K562 (cell line): ENCODE results near the gene COMMD10. TPM values are rescaled to one million over a fixed set of nuclear protein-coding genes. Genes with fewer than 3 reads are reported as not detected.
A peak's percentile ranks its signal among the peaks of the same experiment; 100 is the strongest.

Experiments used
- ARHGAP35 ChIP-seq: fragments of 450-650 bp; IDR thresholded peaks from 2 replicates; pipeline ENCODE4 v1.6.1; 2018; ENCODE audit not compliant: partially characterized antibody
- BCL6 ChIP-seq: fragments of 250-450 bp; sonication (Bioruptor Pico); IDR thresholded peaks from 2 replicates; pipeline ENCODE4 v1.4.0; 2020
- E2F3 ChIP-seq: fragments of 250-450 bp; sonication (Bioruptor Pico); IDR thresholded peaks from 2 replicates; pipeline ENCODE4 v1.4.0; 2020; ENCODE audit warnings: mild to moderate bottlenecking
- FOXJ3 ChIP-seq: sonication (generic); formaldehyde crosslinking; IDR thresholded peaks from 2 replicates; pipeline ENCODE4 v1.4.0; 2020; ENCODE audit warnings: mild to moderate bottlenecking, missing genetic modification reagents
- GTF2A2 ChIP-seq: IDR thresholded peaks from 2 replicates; pipeline ENCODE4 v1.6.1; 2016; ENCODE audit warnings: mild to moderate bottlenecking, missing genetic modification characterization, missing compliant biosample characterization
- MCM5 ChIP-seq: fragments of 450-650 bp; IDR thresholded peaks from 2 replicates; pipeline ENCODE4 v1.6.1; 2016; ENCODE audit warnings: low read depth
- NFIC ChIP-seq: fragments of 450-650 bp; IDR thresholded peaks from 2 replicates; pipeline ENCODE4 v1.6.1; 2017; ENCODE audit warnings: mild to moderate bottlenecking, inconsistent platforms
- RBM25 ChIP-seq: fragments of 200-400 bp; formaldehyde crosslinking; IDR thresholded peaks from 2 replicates; pipeline ENCODE4 v1.6.1; 2018; ENCODE audit warnings: low read length, low read depth, moderate library complexity; ENCODE audit not compliant: severe bottlenecking
- YBX1 ChIP-seq: fragments of 450-650 bp; IDR thresholded peaks from 2 replicates; pipeline ENCODE4 v1.7.1; 2016; ENCODE audit warnings: mild to moderate bottlenecking
- ZNF444 ChIP-seq: fragments of 250-450 bp; sonication (Bioruptor Pico); IDR thresholded peaks from 2 replicates; pipeline ENCODE4 v1.4.0; 2020; ENCODE audit warnings: mild to moderate bottlenecking, moderate library complexity
- ZNF707 ChIP-seq: fragments of 250-450 bp; sonication (Bioruptor Pico); conservative IDR thresholded peaks from 2 replicates; pipeline ENCODE4 v1.8.0; 2022; ENCODE audit warnings: inconsistent platforms, mild to moderate bottlenecking, moderate library complexity
- ZNF75A ChIP-seq: fragments of 450-650 bp; formaldehyde crosslinking; IDR thresholded peaks from 2 replicates; pipeline ENCODE4 v1.4.0; 2020; ENCODE audit warnings: mild to moderate bottlenecking
- ZNF766 ChIP-seq: fragments of 200-800 bp; sonication (Bioruptor generic); conservative IDR thresholded peaks from 2 replicates; pipeline ENCODE4 v1.6.1; 2016; ENCODE audit warnings: missing genetic modification characterization, missing compliant biosample characterization
- ZSCAN29 ChIP-seq: fragments of 450-650 bp; IDR thresholded peaks from 2 replicates; pipeline ENCODE4 v1.6.1; 2017
- polyA plus RNA-seq, 8 experiments: library from polyadenylated mRNA; depleted of rRNA in 4 of 8; stranded (reverse) in 5 of 8; unstranded in 3 of 8; fragments of >200 nt; fragmentation: Nextera tagmentation in 2 of 8; fragmentation: Illumina TruSeq in 1 of 8; extraction: Ambion mirVana in 2 of 8; extraction: Trizol in 1 of 8; gene quantifications; 2 replicates each; pipeline versions ENCODE4 v1.2.1 to v1.2.3, GENCODE V29; 2011 to 2014; ENCODE audit warnings: inconsistent platforms in 1 of 8, missing spikeins in 1 of 8
- total RNA-seq, 7 experiments: library from RNA; depleted of rRNA in 6 of 7; stranded (reverse); fragments of >200 nt in 6 of 7; fragmentation: Illumina TruSeq in 2 of 7; extraction: Trizol in 2 of 7; gene quantifications; 2 replicates each; pipeline versions ENCODE4 v1.2.1 to v1.2.3, GENCODE V29; 2011 to 2021; ENCODE audit warnings: low replicate concordance in 1 of 7
- TF ChIP-seq, protein P1 (sequence below): IDR thresholded peaks from 2 replicates; pipeline ENCODE4 v1.6.1; 2014; ENCODE audit warnings: antibody characterized with exemption
- TF ChIP-seq, protein P2 (sequence below), 2 experiments: IDR thresholded peaks; 2 replicates each; pipeline ENCODE4 v1.6.1; 2012; ENCODE audit warnings: improper control_type of control experiment in 2 of 2, low read depth in 2 of 2, low read length in 2 of 2, borderline replicate concordance in 1 of 2
- TF ChIP-seq, protein P3 (sequence below): sonication (generic); formaldehyde crosslinking; IDR thresholded peaks from 2 replicates; pipeline ENCODE4 v1.8.0; 2022; ENCODE audit warnings: mild to moderate bottlenecking, missing genetic modification reagents

COMMD10 gene
- total and polyA plus RNA-seq, 9 of the 15 experiments (the other 6 are each of a cell fraction or from before 2014, with no cell fraction given): 17.9 to 101 (median 28.0) TPM

DNA sequence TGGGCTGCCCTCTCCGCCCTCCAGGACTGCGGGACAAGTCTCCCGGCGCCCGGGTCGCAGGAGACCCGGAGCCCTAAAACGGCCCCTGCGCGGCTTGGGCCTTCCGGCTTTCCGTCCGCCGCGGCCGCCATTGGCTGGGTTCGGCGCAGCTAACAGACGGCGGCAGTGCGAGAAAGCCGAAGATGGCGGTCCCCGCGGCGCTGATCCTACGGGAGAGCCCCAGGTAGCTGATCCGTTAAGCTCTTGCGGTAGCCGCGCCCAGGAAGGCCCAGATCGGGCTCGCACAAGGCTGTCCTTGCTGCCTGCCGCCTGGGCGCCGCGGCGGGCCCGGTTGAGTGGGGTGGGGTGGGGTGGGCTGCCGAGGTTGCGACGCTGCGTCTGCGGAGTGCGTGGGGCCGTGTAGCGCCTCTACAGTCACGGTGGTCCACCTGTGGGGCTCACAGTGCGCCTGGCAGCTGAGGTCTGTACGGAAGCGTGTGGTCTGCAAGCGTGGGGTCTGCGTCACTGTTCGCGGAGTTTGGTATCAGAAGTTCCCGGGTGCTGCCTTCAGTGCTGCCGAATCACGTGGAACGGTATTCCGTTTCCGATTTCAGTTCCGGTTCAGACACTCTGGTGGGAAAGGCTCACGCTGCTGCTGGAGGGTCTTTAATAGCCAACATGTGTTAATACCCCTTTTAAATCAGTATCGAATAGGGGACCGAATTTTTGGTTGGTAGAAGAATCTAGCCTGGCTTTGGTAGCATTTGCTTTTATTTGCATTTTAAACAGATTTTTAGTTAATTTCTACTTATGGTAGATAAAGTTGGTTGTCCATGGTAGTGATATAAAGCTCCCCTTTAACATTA, at the start of gene COMMD10 (continued):
- TF ChIP-seq ZNF444 (CRISPR knock-in tag): no peak
- TF ChIP-seq, protein P1, sequence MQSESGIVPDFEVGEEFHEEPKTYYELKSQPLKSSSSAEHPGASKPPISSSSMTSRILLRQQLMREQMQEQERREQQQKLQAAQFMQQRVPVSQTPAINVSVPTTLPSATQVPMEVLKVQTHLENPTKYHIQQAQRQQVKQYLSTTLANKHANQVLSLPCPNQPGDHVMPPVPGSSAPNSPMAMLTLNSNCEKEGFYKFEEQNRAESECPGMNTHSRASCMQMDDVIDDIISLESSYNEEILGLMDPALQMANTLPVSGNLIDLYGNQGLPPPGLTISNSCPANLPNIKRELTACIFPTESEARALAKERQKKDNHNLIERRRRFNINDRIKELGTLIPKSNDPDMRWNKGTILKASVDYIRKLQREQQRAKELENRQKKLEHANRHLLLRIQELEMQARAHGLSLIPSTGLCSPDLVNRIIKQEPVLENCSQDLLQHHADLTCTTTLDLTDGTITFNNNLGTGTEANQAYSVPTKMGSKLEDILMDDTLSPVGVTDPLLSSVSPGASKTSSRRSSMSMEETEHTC: peak; percentile 44; the same call in 1 of the 2 replicates
- TF ChIP-seq YBX1: no peak
- TF ChIP-seq RBM25: no peak
- no peak for TF ChIP-seq BCL6 (CRISPR knock-in tag)
- no peak for TF ChIP-seq MCM5
- 0 out of 2 replicates have a peak, but pooled peaks have one; percentile 53 for TF ChIP-seq ZSCAN29
- TF ChIP-seq ZNF766 (CRISPR knock-in tag): no peak
- no peak for TF ChIP-seq GTF2A2 (tag)
- no peak for TF ChIP-seq E2F3 (CRISPR knock-in tag)
- TF ChIP-seq FOXJ3 (CRISPR knock-in tag): no peak
- TF ChIP-seq, protein P2, sequence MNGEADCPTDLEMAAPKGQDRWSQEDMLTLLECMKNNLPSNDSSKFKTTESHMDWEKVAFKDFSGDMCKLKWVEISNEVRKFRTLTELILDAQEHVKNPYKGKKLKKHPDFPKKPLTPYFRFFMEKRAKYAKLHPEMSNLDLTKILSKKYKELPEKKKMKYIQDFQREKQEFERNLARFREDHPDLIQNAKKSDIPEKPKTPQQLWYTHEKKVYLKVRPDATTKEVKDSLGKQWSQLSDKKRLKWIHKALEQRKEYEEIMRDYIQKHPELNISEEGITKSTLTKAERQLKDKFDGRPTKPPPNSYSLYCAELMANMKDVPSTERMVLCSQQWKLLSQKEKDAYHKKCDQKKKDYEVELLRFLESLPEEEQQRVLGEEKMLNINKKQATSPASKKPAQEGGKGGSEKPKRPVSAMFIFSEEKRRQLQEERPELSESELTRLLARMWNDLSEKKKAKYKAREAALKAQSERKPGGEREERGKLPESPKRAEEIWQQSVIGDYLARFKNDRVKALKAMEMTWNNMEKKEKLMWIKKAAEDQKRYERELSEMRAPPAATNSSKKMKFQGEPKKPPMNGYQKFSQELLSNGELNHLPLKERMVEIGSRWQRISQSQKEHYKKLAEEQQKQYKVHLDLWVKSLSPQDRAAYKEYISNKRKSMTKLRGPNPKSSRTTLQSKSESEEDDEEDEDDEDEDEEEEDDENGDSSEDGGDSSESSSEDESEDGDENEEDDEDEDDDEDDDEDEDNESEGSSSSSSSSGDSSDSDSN (IDR thresholded peaks at IDR 0.05; ENCODE audit: borderline replicate concordance in 1 of 2, low read depth in 2 of 2, low read length in 2 of 2): no peak; a peak in 1 of 4 replicates
- TF ChIP-seq, protein P3, sequence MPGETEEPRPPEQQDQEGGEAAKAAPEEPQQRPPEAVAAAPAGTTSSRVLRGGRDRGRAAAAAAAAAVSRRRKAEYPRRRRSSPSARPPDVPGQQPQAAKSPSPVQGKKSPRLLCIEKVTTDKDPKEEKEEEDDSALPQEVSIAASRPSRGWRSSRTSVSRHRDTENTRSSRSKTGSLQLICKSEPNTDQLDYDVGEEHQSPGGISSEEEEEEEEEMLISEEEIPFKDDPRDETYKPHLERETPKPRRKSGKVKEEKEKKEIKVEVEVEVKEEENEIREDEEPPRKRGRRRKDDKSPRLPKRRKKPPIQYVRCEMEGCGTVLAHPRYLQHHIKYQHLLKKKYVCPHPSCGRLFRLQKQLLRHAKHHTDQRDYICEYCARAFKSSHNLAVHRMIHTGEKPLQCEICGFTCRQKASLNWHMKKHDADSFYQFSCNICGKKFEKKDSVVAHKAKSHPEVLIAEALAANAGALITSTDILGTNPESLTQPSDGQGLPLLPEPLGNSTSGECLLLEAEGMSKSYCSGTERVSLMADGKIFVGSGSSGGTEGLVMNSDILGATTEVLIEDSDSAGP (CRISPR knock-in tag): no peak
- peak; percentile 82; the same call in 1 of the 2 replicates for TF ChIP-seq ZNF75A (CRISPR knock-in tag)
- no peak for TF ChIP-seq ARHGAP35
- no peak for TF ChIP-seq ZNF707 (CRISPR knock-in tag)
- no peak; the same call in 1 of the 2 replicates for TF ChIP-seq NFIC
